GM12878 (cell line): ENCODE data around the gene ELAVL2. TPM values are rescaled to one million over a fixed set of nuclear protein-coding genes. Genes with fewer than 3 reads are reported as not detected.

Experiments
- CBX5 ChIP-seq: sonication (generic); IDR thresholded peaks from 2 replicates; pipeline ENCODE4 v1.6.1; 2016; ENCODE audit warnings: low read depth, moderate library complexity, mild to moderate bottlenecking, inconsistent platforms
- FOS ChIP-seq: IDR thresholded peaks from 3 replicates; pipeline ENCODE4 v1.6.1; 2011; ENCODE audit warnings: borderline replicate concordance; ENCODE audit not compliant: insufficient read length; ENCODE audit errors: extremely low read depth
- FOXM1 ChIP-seq: IDR thresholded peaks from 2 replicates; pipeline ENCODE4 v1.6.1; 2012; ENCODE audit warnings: low read depth, mild to moderate bottlenecking, inconsistent platforms, low read length, moderate library complexity
- IKZF1 ChIP-seq: fragments of 450-650 bp; conservative IDR thresholded peaks from 2 replicates; pipeline ENCODE4 v1.6.1; 2017; ENCODE audit warnings: antibody characterized with exemption, mild to moderate bottlenecking
- MEF2A ChIP-seq: IDR thresholded peaks from 2 replicates; pipeline ENCODE4 v1.6.1; 2011; ENCODE audit warnings: low read depth, mild to moderate bottlenecking, low read length, moderate library complexity; ENCODE audit not compliant: insufficient read depth
- PML ChIP-seq: IDR thresholded peaks from 2 replicates; pipeline ENCODE4 v1.6.1; 2012; ENCODE audit warnings: low read length, inconsistent platforms
- SREBF1 ChIP-seq: IDR thresholded peaks from 2 replicates; pipeline ENCODE4 v1.6.1; 2012; ENCODE audit warnings: mild to moderate bottlenecking, low read length
- TBL1XR1 ChIP-seq: IDR thresholded peaks from 2 replicates; pipeline ENCODE4 v1.6.1; 2012; ENCODE audit warnings: low read depth, low read length, improper control_type of control experiment
- ZNF687 ChIP-seq: fragments of 450-650 bp; IDR thresholded peaks from 2 replicates; pipeline ENCODE4 v1.6.1; 2017; ENCODE audit warnings: mild to moderate bottlenecking, moderate library complexity
- ZSCAN29 ChIP-seq: fragments of 450-650 bp; IDR thresholded peaks from 2 replicates; pipeline ENCODE4 v1.6.1; 2017; ENCODE audit warnings: mild to moderate bottlenecking, moderate library complexity
- polyA plus RNA-seq, 11 experiments: library from polyadenylated mRNA; depleted of rRNA in 4 of 11; unstranded in 6 of 11; stranded (reverse) in 5 of 11; fragments of >200 nt; fragmentation: Nextera tagmentation in 4 of 11; fragmentation: Illumina TruSeq in 1 of 11; extraction: Ambion mirVana in 4 of 11; extraction: Trizol in 1 of 11; gene quantifications; 1 replicate in 1 of 11; 2 replicates in 10 of 11; pipeline versions ENCODE4 v1.2.1 to v1.2.3, GENCODE V29; 2011 to 2016; ENCODE audit warnings: inconsistent platforms in 2 of 11, missing spikeins in 2 of 11, low read depth in 1 of 11
- total RNA-seq, 4 experiments: library from RNA; depleted of rRNA in 3 of 4; stranded (reverse); fragments of >200 nt in 3 of 4; fragmentation: Illumina TruSeq in 1 of 4; extraction: Trizol in 1 of 4; gene quantifications; 2 replicates each; pipeline versions ENCODE4 v1.2.1 to v1.2.3, GENCODE V29; 2013 to 2021
- TF ChIP-seq, protein P1 (sequence below): fragments of 450-650 bp; IDR thresholded peaks from 2 replicates; pipeline ENCODE4 v1.6.1; 2017; ENCODE audit warnings: mild to moderate bottlenecking, moderate library complexity

Gene ELAVL2
- total and polyA plus RNA-seq, 10 of the 15 experiments (the other 5 are each of a cell fraction or from before 2014, with no cell fraction given) = 0.24 to 2.6 (median 0.76) TPM

DNA sequence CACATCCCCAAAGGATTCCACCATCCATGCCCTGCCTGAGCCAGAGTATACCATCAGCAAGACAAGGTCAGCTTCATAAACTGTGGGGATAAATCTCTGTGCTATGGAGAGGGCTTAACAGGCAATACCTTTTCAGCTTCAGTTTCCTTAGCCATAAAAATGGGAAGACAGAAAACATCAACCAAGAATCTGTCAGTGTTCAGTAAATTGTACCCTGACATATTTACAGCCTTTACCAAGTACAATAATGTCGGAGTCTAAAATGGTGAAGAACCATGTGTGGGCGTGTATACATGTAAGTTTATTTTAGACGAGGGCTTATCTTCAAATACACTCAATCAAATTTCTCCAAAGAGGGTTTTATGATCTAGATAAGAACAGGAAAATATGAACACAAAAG is 94.7 kb downstream of the ELAVL2 start (continued):
- no peak for TF ChIP-seq ZNF687
- no peak for TF ChIP-seq SREBF1
- TF ChIP-seq FOS = no peak
- TF ChIP-seq CBX5 = no peak
- TF ChIP-seq IKZF1 = no peak
- no peak for TF ChIP-seq TBL1XR1
- TF ChIP-seq, protein P1, sequence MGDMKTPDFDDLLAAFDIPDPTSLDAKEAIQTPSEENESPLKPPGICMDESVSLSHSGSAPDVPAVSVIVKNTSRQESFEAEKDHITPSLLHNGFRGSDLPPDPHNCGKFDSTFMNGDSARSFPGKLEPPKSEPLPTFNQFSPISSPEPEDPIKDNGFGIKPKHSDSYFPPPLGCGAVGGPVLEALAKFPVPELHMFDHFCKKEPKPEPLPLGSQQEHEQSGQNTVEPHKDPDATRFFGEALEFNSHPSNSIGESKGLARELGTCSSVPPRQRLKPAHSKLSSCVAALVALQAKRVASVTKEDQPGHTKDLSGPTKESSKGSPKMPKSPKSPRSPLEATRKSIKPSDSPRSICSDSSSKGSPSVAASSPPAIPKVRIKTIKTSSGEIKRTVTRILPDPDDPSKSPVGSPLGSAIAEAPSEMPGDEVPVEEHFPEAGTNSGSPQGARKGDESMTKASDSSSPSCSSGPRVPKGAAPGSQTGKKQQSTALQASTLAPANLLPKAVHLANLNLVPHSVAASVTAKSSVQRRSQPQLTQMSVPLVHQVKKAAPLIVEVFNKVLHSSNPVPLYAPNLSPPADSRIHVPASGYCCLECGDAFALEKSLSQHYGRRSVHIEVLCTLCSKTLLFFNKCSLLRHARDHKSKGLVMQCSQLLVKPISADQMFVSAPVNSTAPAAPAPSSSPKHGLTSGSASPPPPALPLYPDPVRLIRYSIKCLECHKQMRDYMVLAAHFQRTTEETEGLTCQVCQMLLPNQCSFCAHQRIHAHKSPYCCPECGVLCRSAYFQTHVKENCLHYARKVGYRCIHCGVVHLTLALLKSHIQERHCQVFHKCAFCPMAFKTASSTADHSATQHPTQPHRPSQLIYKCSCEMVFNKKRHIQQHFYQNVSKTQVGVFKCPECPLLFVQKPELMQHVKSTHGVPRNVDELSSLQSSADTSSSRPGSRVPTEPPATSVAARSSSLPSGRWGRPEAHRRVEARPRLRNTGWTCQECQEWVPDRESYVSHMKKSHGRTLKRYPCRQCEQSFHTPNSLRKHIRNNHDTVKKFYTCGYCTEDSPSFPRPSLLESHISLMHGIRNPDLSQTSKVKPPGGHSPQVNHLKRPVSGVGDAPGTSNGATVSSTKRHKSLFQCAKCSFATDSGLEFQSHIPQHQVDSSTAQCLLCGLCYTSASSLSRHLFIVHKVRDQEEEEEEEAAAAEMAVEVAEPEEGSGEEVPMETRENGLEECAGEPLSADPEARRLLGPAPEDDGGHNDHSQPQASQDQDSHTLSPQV = no peak
- TF ChIP-seq MEF2A = no peak
- no peak for TF ChIP-seq ZSCAN29
- no peak for TF ChIP-seq PML
- no peak for TF ChIP-seq FOXM1
